ENCODE data around the gene SERPINB6.
"Not testable (repeated sequence)": the region's sequence is repeated elsewhere in the genome, so short reads cannot be mapped to it uniquely, and the experiment has no call there.

SERPINB6 gene

GRCh38 chr6:2977799-2978590, 6.6 kb upstream of the SERPINB6 start:
- no peak for ATAC-seq
- DNase-seq = no peak

GRCh38 chr6:2977290-2977689, 5.9 kb upstream of the SERPINB6 start:
- ATAC-seq = no peak
- no peak for DNase-seq

- DNase-seq = no peak
- ATAC-seq = no peak
Observed at GRCh38 chr6:2976571-2977085, 5.3 kb upstream of the SERPINB6 start.

GRCh38 chr6:2976060-2976459, 4.7 kb upstream of the SERPINB6 start:
- DNase-seq = no peak
- no peak for ATAC-seq

- ATAC-seq (no peak), DNase-seq (peak; percentile 24)
Observed at GRCh38 chr6:2973676-2974075, 2.3 kb upstream of the SERPINB6 start.

- not testable (repeated sequence) for ATAC-seq, DNase-seq
Observed at GRCh38 chr6:2973180-2973579, 1.8 kb upstream of the SERPINB6 start.

GRCh38 chr6:2972685-2973084, 1.3 kb upstream of the SERPINB6 start:
- DNase-seq, ATAC-seq: not testable (repeated sequence)

GRCh38 chr6:2972219-2972487, 786 bp upstream of the SERPINB6 start:
- ATAC-seq, DNase-seq: not testable (repeated sequence)

GRCh38 chr6:2970753-2971419, 481 bp downstream of the SERPINB6 start:
- DNase-seq = peak; percentile 67
- peak; percentile 64 for ATAC-seq

- peak; percentile 21 for DNase-seq
Observed at GRCh38 chr6:2970034-2970685, 1.2 kb downstream of the SERPINB6 start.

GRCh38 chr6:2969549-2969948, 1.8 kb downstream of the SERPINB6 start:
- ATAC-seq = no peak
- DNase-seq = no peak

More at GRCh38 chr6:2970034-2970685, 1.2 kb downstream of the SERPINB6 start:
- ATAC-seq = no peak

- DNase-seq (no peak), ATAC-seq (no peak)
Observed at GRCh38 chr6:2968600-2969135, 2.7 kb downstream of the SERPINB6 start.

GRCh38 chr6:2967936-2968335, 3.4 kb downstream of the SERPINB6 start:
- no peak for ATAC-seq
- no peak for DNase-seq

GRCh38 chr6:2966347-2966746, 5.0 kb downstream of the SERPINB6 start:
- no peak for ATAC-seq

GRCh38 chr6:2964793-2965505, 6.4 kb downstream of the SERPINB6 start:
- DNase-seq (no peak), ATAC-seq (no peak)

More at GRCh38 chr6:2966347-2966746, 5.0 kb downstream of the SERPINB6 start:
- no peak for DNase-seq

- no peak for DNase-seq
- no peak for ATAC-seq
Observed at GRCh38 chr6:2963756-2964155, 7.6 kb downstream of the SERPINB6 start.

GRCh38 chr6:2962636-2963035, 8.7 kb downstream of the SERPINB6 start:
- ATAC-seq (no peak), DNase-seq (no peak)

- DNase-seq (no peak), ATAC-seq (no peak)
Observed at GRCh38 chr6:2962004-2962403, 9.4 kb downstream of the SERPINB6 start.

- DNase-seq (no peak), ATAC-seq (no peak)
Observed at GRCh38 chr6:2961506-2961905, 9.9 kb downstream of the SERPINB6 start.

GRCh38 chr6:2960935-2961334, 10.4 kb downstream of the SERPINB6 start:
- DNase-seq (no peak), ATAC-seq (no peak)

- no peak for DNase-seq
- ATAC-seq = no peak
Observed at GRCh38 chr6:2959909-2960719, 11.3 kb downstream of the SERPINB6 start.
